Glomerular endothelial cell (primary cell): ENCODE results near the gene SMIM38. TPM values are rescaled to one million over a fixed set of nuclear protein-coding genes. Genes with fewer than 3 reads are reported as not detected.
"Not testable (repeated sequence)": the region's sequence is repeated elsewhere in the genome, so short reads cannot be mapped to it uniquely, and the experiment has no call there.

Experiments
- DNase-seq: peaks from one replicate; pipeline ENCODE4 v3.0.0-alpha.2; 2011; ENCODE audit warnings: low read depth, low spot score; ENCODE audit errors: extremely low read depth
- total RNA-seq: library from RNA; depleted of rRNA; stranded (reverse); fragments of >200 nt; gene quantifications from 2 replicates; pipeline ENCODE4 v1.2.3, GENCODE V29; 2015

Gene SMIM38
- total RNA-seq, 1 donor from 2014 or later, result not detected

DNA sequence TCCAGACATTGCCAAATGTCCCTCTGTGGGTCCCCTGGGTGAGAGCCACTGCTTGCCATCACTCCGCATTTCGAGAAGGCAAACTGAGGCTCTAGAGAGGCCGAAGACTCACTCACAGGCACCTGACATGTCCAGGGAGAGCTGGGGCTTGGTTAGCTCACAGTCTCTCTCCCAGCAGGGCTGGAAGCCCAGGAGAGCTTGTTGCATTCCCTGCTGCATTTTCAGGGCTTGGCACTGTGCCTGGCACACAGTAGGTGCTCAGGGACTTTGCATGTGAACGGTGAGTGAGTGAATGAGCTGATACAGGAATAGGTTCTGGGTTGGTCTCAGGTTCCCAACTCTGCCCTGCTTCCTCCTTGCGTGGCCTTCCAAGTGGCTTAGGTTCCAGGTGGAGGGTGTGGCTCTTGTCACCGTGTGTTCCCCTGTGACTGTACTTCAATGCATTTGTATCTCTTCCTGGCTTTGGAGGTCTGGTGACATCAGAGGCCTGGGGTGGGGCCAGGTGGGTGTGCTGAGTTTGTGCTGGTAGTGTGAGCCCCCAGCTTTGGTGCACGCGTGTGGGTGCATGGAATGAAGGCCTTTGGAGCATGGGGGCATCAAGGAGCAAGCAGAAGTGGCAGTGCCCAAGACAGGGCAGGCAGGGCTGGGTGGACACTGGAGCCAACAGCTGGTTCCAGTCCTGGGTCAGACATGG is 18.4 kb upstream of the SMIM38 start:
- no peak for DNase-seq

DNA sequence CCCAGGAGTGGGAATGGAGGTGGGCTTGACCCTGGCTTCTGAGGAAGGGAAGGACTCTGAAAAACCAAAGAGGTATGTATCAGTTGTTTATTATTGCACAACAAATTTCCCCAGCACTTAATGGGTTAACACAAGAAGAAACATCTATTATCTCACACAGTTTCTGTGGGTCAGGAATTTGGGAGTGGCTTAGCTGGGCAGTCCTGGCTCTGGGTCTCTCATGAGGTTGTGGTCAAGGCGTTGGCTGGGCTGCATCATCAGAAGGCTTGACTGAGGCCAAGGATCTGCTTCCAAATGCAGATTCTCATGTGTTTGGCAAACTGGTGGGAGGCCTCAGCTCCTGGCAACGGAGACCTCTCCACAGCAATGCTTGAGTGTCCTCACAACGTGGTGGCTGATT is 17.5 kb upstream of the SMIM38 start:
- no peak for DNase-seq

DNA sequence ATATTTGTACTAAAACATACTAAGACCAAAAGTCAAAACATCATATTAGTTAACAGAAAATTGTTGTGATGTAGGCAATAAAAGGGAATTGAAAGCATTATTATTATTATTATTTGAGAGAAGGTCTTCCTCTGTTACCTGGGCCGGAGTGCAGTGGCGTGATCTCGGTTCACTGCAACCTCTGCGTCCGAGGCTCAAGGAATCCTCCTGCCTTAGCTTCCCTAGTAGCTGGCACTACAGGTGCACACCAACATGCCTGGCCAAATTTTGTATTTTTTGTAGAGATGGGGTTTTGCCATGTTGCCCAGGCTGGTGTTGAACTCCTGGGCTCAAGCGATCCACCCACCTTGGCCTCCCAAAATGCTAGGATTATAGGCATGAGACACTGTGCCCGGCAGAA is 15.6 kb upstream of the SMIM38 start:
- not testable (repeated sequence) for DNase-seq

DNA sequence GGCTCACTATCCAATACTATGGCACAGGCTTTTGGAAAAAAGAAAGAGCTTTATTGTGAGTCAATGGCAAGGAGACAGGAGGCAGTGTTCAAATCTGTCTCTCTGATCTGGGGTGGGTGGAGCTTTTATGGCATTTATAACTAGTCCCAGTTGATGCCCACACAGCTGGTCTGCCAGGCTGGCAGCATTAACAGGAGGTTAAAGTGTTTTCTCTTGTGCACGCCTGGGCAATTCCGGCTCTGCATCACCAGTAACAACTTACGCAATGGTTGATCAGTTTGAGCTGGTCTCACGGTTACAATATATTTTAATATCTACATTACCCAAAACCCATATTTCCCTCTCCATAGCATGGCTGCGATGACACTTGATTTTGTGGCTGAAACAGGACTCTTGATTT is 15.1 kb upstream of the SMIM38 start:
- no peak for DNase-seq

DNA sequence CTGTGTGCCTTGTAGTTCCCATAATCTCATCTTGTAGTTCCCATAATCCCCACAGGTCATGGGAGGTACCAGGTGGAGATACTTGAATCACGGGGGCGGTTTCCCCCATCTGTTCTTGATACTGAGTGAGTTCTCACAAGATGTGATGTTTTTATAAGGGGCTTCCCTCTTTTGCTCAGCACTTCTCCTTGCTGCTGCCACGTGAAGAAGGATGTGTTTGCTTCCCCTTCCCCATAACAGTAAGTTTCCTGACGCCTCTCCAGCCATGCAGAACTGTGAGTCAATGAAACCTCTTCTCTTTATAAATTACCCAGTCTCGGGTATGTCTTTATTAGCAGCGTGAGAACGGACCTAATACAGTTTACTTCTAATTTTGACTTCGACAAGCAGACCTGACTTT is 14.0 kb upstream of the SMIM38 start:
- DNase-seq, result no peak

DNA sequence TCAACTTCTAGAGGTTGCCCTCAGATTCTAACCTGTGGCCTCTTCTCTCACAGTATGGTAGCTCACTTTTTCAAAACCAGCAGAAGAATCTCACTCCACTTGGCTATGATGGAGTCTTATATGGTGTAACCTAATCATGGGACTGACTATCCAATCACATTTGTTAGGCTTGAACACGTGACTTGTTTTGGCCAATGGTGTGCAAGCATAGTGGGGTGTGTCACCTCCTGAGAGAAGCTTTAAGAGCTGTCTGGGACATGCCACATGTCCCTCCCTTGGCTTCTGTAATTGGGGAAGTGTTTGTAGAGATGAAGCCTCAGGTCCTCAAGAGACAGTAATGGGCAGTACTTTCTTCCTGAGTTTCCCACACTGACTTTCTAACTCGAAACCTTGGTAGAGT is 12.8 kb upstream of the SMIM38 start:
- no peak for DNase-seq

DNA sequence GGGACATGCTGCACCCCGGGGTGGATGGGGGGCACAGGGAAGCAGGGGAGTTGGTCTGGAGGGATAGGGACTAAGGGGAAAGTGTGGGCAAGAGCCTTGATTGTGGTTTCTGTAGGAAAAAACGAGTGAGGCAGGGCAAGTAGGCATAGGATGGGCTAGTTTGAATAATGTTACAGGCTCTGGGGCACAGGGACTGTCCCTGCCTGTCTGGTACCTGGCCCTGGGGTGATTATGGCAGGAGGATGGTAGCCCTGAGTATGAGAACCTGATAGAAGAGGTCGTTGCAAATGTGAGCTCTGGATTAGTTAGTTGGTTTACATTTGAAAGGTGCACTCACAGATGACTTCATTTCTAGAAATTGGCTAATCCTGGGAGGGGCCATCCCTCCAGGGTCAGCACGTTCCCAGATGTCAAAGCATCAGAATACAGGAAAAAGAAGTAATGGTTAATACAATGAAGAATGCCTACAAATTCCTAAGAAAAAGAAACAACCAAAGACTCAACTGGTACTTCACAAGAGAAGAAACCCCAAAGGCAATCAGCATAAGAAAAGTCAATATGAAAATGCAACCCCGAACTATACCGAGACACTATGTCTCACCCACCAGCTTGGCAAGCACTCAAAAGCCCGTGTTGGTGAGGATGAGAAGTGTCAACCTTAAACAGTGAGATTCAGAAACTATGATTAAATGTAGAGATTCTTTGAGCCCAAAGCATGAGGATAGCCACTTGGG is 11.3 kb upstream of the SMIM38 start:
- no peak for DNase-seq

DNA sequence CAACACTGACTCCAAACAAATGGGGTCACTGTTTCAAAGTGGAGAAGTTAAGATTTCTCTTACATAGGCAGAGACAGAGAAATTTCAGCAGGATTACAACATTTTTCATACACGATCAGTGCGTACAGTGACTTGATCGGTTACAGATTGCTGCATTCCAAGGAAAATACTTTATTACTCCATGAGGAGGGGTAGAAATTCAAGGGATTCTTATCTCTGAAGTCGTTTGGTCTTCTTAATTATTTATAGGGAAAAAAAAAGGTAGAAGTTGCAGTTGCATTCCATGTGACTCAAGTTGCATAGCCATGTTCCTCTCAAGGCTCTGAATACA is 10.7 kb upstream of the SMIM38 start:
- DNase-seq, result no peak

DNA sequence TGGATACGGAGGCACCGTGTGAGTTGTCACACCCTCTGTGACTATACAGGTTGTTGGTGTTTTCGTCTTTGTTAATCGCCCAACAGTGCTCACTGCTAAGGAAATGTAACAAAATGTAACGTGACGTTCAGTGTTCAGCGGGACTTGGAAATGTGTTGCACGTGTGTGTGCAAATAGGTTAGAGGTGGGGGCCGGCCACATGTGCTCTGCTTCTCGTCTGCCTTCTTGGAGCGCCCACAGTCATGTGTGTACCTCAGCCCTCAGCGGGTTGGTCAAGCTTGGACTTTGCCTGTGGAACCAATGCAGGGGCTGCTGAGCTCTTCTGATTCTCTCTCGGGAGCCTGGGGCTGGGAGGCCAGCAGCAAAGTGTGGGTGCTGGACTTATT is 7.4 kb upstream of the SMIM38 start:
- no peak for DNase-seq

DNA sequence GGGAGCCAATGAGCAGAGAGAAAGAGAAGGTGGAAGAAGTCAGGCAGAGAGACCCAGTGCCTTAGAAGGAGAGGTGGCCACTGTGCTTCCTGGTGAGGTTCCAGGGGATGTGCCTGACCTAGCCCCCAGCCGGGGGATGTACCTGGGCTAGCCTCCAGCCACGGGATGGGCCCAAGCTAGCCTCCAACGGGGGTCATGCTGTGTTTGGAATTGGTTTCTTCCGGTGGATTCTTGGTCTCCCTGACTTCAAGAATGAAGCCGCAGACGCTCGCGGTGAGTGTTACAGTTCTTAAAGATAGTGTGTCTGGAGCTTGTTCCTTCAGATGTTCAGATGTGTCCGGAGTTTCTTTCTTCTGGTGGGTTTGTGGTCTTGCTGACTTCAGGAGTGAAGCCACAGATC is 6.9 kb upstream of the SMIM38 start:
- no peak for DNase-seq

DNA sequence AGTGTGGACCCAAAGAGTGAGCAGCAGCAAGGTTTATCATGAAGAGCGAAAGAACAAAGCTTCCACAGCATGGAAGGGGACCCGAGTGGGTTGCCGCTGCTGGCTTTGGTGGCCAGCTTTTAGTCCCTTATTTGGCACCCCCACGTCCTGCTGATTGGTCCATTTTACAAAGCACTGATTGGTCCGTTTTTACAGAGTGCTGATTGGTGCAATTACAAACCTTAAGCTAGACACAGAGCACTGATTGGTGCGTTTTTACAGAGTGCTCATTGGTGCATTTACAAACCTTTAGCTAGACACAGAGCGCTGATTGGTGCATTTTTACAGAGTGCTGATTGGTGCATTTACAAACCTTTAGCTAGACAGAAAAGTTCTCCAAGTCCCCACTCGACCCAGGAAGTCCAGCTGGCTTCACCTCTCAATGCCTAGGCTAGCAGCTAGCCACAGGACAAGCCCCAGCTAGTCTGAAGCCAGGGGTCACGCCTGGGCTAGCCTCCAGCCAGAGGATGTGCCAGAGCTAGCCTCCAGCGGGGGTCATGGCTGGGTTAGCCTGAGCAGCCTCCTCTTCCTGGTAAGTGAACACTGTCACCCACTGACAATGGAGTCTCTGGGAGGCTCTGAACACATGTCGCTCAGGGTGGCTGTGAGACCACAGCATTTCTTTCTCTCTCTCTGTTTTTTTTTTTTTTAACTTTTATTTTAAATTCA is 6.2 kb upstream of the SMIM38 start:
- not testable (repeated sequence) for DNase-seq

DNA sequence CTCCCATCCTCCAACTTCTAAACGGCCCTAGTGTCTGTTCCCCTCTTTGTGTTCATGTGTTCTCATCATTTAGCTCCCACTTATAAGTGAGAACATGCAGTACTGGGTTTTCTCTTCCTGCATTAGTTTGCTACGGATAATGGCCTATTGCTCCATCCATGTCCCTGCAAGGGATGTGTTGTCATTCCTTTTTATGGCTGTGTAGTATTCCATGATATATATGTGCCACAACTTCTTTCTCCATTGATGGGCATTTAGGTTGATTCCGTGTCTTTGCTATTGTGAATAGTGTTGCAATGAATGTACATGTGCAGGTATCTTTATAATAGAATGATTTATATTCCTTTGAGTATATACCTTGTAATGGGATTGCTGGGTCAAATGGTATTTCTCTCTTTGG is 5.6 kb upstream of the SMIM38 start:
- DNase-seq, result no peak

DNA sequence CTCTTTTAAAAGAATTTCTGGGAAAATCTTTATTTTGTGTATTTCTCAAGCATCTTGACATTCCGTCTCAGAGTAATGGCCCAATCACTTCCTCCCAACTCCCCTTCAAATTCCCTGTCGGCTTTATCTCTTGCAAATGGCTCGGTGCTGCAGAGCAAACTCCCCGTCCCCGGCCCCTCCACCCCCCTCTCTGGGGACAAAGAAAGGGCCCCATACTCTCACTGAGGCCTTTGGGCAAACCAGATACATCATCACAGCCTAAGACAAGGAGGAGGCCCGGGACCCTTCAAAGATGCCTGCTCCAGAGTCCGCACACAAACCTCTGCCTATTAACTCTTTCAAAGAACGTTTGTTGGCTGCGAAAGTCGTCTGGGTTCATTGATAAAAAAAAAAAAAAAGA is 3.9 kb upstream of the SMIM38 start:
- DNase-seq, result no peak

DNA sequence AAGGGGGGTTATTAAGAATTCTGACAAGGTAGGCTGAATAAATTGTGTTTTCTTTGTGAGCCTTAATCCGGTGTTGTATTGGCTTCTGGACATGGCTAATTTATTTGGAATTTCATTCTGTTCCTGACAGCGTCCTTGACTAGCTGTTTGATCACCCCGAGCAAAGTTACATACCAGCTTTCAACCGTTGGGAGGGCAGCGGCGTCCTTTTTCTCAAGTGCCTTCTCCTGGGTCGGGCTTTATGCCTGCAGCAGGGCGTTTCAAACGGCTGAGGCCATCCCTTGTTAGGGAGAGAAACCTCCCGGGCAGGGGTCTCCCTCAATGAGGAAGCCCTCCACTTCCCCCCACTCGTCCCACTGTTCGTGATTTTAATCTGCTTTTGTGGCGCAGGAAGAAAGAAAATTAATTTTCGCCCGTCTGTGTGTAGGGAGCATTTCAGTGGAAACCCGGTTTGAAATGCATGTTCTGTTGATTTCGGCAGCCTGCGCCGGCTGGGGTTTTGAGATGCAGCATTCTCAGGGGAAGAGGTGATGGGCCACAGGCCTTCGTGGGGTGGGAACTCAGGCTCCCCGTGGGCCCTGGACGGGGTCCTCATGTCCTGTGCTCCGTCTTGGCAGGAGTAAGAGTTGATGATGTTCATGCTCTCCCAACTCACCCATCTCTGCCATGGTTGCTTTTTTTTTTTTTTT is 2.9 kb upstream of the SMIM38 start:
- DNase-seq, result no peak

DNA sequence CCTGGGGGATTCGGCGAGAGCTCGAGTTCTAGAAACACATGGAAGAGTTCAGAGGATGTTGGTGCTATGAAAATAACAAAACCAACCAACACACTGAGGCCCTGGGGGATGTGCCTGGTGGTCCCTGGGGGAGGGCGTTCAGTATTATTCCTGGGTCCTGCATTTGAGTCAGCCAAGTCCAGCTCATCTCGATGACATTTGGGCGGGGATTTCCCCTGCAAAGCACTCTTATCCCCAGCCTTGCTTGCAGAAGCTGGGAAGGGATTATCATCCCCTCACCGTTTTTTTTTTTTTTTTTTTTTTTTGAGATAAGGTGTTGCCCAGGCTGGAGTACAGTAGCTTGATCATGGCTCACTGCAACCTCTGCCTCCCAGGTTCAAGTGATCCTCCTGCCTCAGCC is 2.1 kb upstream of the SMIM38 start:
- no peak for DNase-seq

DNA sequence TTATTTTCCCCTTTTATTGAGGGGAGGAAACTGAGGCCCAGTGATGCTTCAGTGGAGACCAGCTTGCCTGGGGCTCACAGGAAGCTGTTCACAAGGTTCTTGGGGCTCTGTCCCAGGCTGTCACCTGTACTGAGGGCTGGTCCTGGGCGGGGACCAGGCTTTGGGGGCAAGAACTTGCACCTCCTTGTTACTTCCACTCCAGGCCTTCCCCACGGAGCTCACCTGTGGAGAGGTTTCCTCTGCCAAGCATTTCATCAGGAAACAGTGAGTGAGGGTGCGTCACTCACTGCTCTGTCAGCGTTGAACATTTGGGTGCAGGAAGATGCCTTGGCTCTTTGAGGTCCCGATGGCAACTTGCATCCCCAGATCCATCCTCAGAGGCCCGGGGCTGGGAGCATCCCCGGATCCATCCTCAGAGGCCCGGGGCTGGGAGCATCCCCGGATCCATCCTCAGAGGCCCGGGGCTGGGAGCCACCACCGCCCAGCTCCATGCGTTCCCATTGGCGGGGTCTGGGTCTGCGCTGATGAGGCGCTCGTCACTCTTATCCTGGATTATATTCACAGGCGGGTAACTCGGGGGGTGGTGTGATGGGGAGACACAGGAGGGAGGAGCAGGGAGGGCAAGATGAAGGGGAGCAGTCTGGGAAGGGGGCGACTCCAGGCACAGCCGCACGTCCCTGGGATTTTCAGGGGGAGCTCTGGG is 1.4 kb upstream of the SMIM38 start:
- DNase-seq, result no peak

DNA sequence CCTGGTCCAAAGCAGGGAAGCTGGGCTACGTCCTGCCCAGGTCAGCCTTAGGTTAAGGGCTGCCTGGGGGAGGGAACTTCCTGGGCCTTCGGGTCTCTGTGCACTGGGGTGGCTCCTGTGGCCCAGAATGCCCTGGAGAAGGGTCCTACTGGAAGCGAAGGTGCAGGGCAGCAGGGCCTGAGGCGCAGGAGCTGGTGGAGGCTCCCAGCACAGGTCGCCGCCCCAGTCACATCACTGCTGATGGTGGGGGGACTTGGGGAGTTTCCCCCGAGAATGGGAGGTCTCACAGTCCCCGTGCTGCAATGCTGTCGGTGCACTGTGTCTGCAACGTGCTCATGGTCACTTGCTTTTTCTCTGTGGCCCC is 815 bp upstream of the SMIM38 start:
- no peak for DNase-seq

DNA sequence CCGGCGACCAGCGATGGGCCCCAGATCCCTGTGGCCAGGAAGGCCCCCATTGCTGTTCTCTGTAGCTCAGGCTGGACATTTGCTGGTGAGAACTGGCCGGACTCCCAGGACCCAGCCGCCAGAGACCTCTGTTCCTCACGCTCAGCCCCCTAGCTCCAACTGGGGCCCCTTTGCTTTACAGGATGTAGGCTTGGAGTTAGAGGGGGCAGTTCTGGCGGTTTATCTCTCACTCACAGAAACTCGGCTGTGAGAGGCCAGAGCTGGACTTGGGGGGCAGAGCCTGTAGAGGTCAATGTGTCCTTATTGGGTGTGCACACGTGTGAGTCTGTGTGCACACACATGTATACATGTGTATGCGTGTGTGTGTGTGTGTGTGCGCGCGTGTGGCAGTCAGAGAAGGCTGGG is 502 bp downstream of the SMIM38 start:
- no peak for DNase-seq

DNA sequence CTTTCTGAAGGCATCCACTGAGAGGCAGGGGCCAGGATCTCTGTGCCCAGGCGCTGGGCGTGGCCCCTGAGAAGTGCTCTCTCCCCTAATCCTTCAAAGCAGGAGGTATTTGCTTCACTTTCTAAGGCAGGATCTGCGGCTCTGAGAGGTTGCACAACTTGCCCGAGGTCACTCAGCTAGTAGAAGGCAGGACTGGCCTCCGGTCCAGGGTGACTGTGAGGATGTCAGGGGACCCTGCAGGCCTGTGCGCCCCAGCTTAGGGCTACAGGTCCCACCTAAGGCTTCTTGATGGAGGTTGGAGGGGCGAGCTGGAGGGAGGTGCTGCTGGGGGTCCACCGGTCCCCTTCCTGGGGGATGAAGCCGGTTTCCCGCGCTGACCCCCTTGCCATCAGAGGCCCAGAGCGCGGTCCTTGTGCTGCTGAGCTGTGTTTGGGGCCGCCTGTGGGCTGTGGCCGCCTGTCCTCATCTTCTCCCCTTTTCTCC is 979 bp downstream of the SMIM38 start:
- DNase-seq, result no peak

DNA sequence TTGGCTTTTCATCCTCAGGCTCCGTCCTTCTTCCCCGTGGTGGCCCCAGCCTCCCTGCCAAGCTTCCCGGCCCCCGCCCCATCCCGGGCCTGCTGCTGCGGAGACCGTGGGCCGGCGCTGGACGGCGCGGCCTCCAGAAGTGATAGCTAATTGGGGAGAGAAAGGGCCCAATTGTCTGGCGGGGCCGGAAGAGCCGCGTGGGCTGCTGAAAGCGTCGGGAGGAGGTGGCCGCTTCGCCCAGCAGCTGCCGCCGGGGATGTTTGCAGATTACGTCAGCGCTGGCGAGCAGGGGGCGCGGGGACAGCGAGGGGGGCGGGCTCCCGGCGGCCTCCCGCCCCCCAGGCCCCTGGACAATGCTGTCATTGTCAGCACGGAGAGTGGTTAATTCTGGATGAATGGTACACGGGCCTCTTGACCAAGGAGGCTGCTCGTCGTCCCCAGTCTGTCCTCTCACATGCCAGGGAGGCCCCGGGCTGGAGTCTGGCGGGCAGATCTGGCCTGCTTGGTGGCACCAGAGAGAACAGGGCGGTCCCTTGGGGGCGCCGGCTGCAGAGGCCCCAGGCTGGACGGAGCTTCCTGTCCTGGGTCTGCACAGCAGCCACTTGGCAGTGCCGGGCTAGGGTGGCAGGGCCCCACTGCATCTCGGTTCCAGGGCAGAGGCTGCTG is 1.6 kb downstream of the SMIM38 start:
- DNase-seq, result no peak
